SK-N-SH treated with all-trans-retinoic acid at 6 μM for 48 hours (cell line): ENCODE measurements around the gene TCFL5.

Experiments used
- ARNTL ChIP-seq: fragments of 450-650 bp; formaldehyde crosslinking; IDR thresholded peaks from 2 replicates; pipeline ENCODE4 v1.5.0; 2020; ENCODE audit warnings: low read depth, mild to moderate bottlenecking, moderate library complexity, borderline replicate concordance
- BACH2 ChIP-seq: fragments of 250-450 bp; sonication (Bioruptor Pico); IDR thresholded peaks from 2 replicates; pipeline ENCODE4 v1.9.0; 2021; ENCODE audit warnings: mild to moderate bottlenecking, borderline replicate concordance
- ESRRG ChIP-seq: fragments of 250-450 bp; sonication (Bioruptor Pico); IDR thresholded peaks from 2 replicates; pipeline ENCODE4 v1.6.1; 2021; ENCODE audit warnings: mild to moderate bottlenecking
- ISL1 ChIP-seq: fragments of 250-450 bp; sonication (Bioruptor Pico); IDR thresholded peaks from 2 replicates; pipeline ENCODE4 v2.1.2; 2022; ENCODE audit warnings: mild to moderate bottlenecking, moderate library complexity
- TCF4 ChIP-seq: fragments of 250-450 bp; sonication (Bioruptor Pico); IDR thresholded peaks from 2 replicates; pipeline ENCODE4 v1.8.0; 2021; ENCODE audit warnings: mild to moderate bottlenecking, moderate library complexity, borderline replicate concordance
- TOX ChIP-seq: fragments of 250-450 bp; sonication (Bioruptor Pico); IDR thresholded peaks from 2 replicates; pipeline ENCODE4 v1.8.0; 2021; ENCODE audit warnings: mild to moderate bottlenecking, moderate library complexity, borderline replicate concordance
- TSHZ2 ChIP-seq: fragments of 250-450 bp; sonication (Bioruptor Pico); IDR thresholded peaks from 2 replicates; pipeline ENCODE4 v1.5.0; 2020; ENCODE audit warnings: mild to moderate bottlenecking, moderate library complexity
- ZC3H10 ChIP-seq: fragments of 250-450 bp; sonication (Bioruptor Pico); IDR thresholded peaks from 2 replicates; pipeline ENCODE4 v1.5.1; 2021; ENCODE audit warnings: mild to moderate bottlenecking, moderate library complexity
- ZNF565 ChIP-seq: fragments of 450-650 bp; formaldehyde crosslinking; conservative IDR thresholded peaks from 2 replicates; pipeline ENCODE4 v1.5.0; 2020; ENCODE audit warnings: low read depth, mild to moderate bottlenecking, moderate library complexity
- ZNF8 ChIP-seq: fragments of 450-650 bp; formaldehyde crosslinking; IDR thresholded peaks from 2 replicates; pipeline ENCODE4 v1.5.0; 2020; ENCODE audit warnings: mild to moderate bottlenecking, moderate library complexity

GRCh38 chr20:62801284-62802010 lies 60.2 kb downstream of the TCFL5 start:
- TF ChIP-seq ZC3H10 (CRISPR knock-in tag) (no peak), BACH2 (CRISPR knock-in tag) (no peak), ZNF8 (CRISPR knock-in tag) (no peak), ARNTL (CRISPR knock-in tag) (no peak), TSHZ2 (CRISPR knock-in tag) (no peak), ESRRG (no peak), TOX (no peak), ISL1 (CRISPR knock-in tag) (no peak), TCF4 (CRISPR knock-in tag) (no peak), ZNF565 (CRISPR knock-in tag) (no peak)
